ENCODE data around the gene RREB1. TPM values are rescaled to one million over a fixed set of nuclear protein-coding genes. Genes with fewer than 3 reads are reported as not detected.

Gene RREB1
- total RNA-seq, 3 donors from 2014 or later, result 64.9 to 85.9 (median 74.7) TPM

- no peak for DNase-seq
- intact Hi-C loops (cut with DNase I, micrococcal nuclease), result no loop called here
- peaks cover 70% of the 10 kb centered on the region for H3K4me1 ChIP-seq (ENCODE audit: low read depth)
- no peaks in the 10 kb centered on the region for H3K36me3 ChIP-seq (ENCODE audit: low read depth)
- H3K4me3 ChIP-seq, result no peak overlapping the region
- ATAC-seq, result no peak
- no peaks in the 10 kb centered on the region for H3K9me3 ChIP-seq
- TF ChIP-seq CTCF (IDR thresholded peaks at IDR 0.05), result no peak
Measured at GRCh38 chr6:7164536-7165001, 56.8 kb downstream of the RREB1 start.

- no peak for TF ChIP-seq CTCF (IDR thresholded peaks at IDR 0.05)
- Histone ChIP-seq H3K4me3 (no peak overlapping the region), H3K9me3 (no peaks in the 10 kb centered on the region), H3K4me1 (ENCODE audit: low read depth) (peaks cover 73% of the 10 kb centered on the region), H3K36me3 (ENCODE audit: low read depth) (no peaks in the 10 kb centered on the region)
- ATAC-seq, result peak; percentile 21
- peak in 1 of 3 donors; percentile 55 for DNase-seq
- intact Hi-C loops (cut with DNase I, micrococcal nuclease), result no loop called here
Measured at GRCh38 chr6:7165002-7165889, 57.5 kb downstream of the RREB1 start.

- DNase-seq, result no peak
- ATAC-seq, result no peak
- intact Hi-C loops (cut with DNase I, micrococcal nuclease), result no loop called here
- no peak for TF ChIP-seq CTCF (IDR thresholded peaks at IDR 0.05)
- no peaks in the 10 kb centered on the region for H3K9me3 ChIP-seq
- H3K4me1 ChIP-seq (ENCODE audit: low read depth), result peaks cover 77% of the 10 kb centered on the region
- no peaks in the 10 kb centered on the region for H3K36me3 ChIP-seq (ENCODE audit: low read depth)
- no peak overlapping the region for H3K4me3 ChIP-seq
Measured at GRCh38 chr6:7165890-7166267, 58.1 kb downstream of the RREB1 start.

GRCh38 chr6:7166410-7167293, 58.9 kb downstream of the RREB1 start:
- Histone ChIP-seq H3K4me1 (ENCODE audit: low read depth) (peaks cover 79% of the 10 kb centered on the region), H3K36me3 (ENCODE audit: low read depth) (no peaks in the 10 kb centered on the region), H3K4me3 (no peak overlapping the region), H3K9me3 (no peaks in the 10 kb centered on the region)
- peak; percentile 57 for ATAC-seq
- peak in 2 of 3 donors; percentile 55 to 70 for DNase-seq
- no peak for TF ChIP-seq CTCF (IDR thresholded peaks at IDR 0.05)
- intact Hi-C loops (cut with DNase I, micrococcal nuclease), result no loop called here

GRCh38 chr6:7169296-7169721, 61.5 kb downstream of the RREB1 start:
- intact Hi-C loops (cut with DNase I, micrococcal nuclease), result no loop called here
- DNase-seq, result no peak
- no peaks in the 10 kb centered on the region for H3K36me3 ChIP-seq (ENCODE audit: low read depth)
- H3K4me1 ChIP-seq (ENCODE audit: low read depth), result peaks cover 63% of the 10 kb centered on the region
- no peak for TF ChIP-seq CTCF (IDR thresholded peaks at IDR 0.05)
- H3K4me3 ChIP-seq, result no peak overlapping the region
- H3K9me3 ChIP-seq, result no peaks in the 10 kb centered on the region
- no peak for ATAC-seq

Measured in mucosa of descending colon (tissue), 3 donors.